Measurements from ENCODE around the gene IFI27L2.

The IFI27L2 gene

GRCh38 chr14:94099006-94099405 lies 30.4 kb downstream of the IFI27L2 start:
- DNase-seq: no peak
- Histone ChIP-seq H3K36me3 (replicated peaks) (no peaks in the 10 kb centered on the region), H3K27me3 (replicated peaks) (no peaks in the 10 kb centered on the region), H3K27ac (no peak overlapping the region), H3K4me3 (ENCODE audit: low read depth, low read length) (no peak overlapping the region)
- in situ Hi-C loops (cut with HindIII; ENCODE audit: low pct_ligation_motif_present, low sequenced_read_pairs): no loop called here
- TF ChIP-seq CTCF (IDR thresholded peaks at IDR 0.05; ENCODE audit: low read depth, low read length, missing control alignments): no peak

GRCh38 chr14:94098326-94098992 lies 30.9 kb downstream of the IFI27L2 start:
- in situ Hi-C loops (cut with HindIII; ENCODE audit: low pct_ligation_motif_present, low sequenced_read_pairs): no loop called here
- no peak for DNase-seq
- no peak overlapping the region for H3K27ac ChIP-seq
- no peak overlapping the region for H3K4me3 ChIP-seq (ENCODE audit: low read depth, low read length)
- TF ChIP-seq CTCF (IDR thresholded peaks at IDR 0.05; ENCODE audit: low read depth, low read length, missing control alignments): no peak
- H3K27me3 ChIP-seq (replicated peaks): no peaks in the 10 kb centered on the region
- no peaks in the 10 kb centered on the region for H3K36me3 ChIP-seq (replicated peaks)

- in situ Hi-C loops (cut with HindIII; ENCODE audit: low pct_ligation_motif_present, low sequenced_read_pairs): no loop called here
- no peaks in the 10 kb centered on the region for H3K27me3 ChIP-seq (replicated peaks)
- no peak overlapping the region for H3K27ac ChIP-seq
- no peaks in the 10 kb centered on the region for H3K36me3 ChIP-seq (replicated peaks)
- no peak for DNase-seq
- TF ChIP-seq CTCF (IDR thresholded peaks at IDR 0.05; ENCODE audit: low read depth, low read length, missing control alignments): no peak
- no peak overlapping the region for H3K4me3 ChIP-seq (ENCODE audit: low read depth, low read length)
Measured at GRCh38 chr14:94097091-94097490, 32.3 kb downstream of the IFI27L2 start.

GRCh38 chr14:94093418-94093817 lies 36.0 kb downstream of the IFI27L2 start:
- no peak for DNase-seq

GRCh38 chr14:94089479-94089878 lies 39.9 kb downstream of the IFI27L2 start:
- Histone ChIP-seq H3K4me3 (ENCODE audit: low read depth, low read length) (no peak overlapping the region), H3K36me3 (replicated peaks) (no peaks in the 10 kb centered on the region), H3K27ac (no peak overlapping the region), H3K27me3 (replicated peaks) (no peaks in the 10 kb centered on the region)
- in situ Hi-C loops (cut with HindIII; ENCODE audit: low pct_ligation_motif_present, low sequenced_read_pairs): no loop called here
- TF ChIP-seq CTCF (IDR thresholded peaks at IDR 0.05; ENCODE audit: low read depth, low read length, missing control alignments): no peak
- DNase-seq: no peak

More at GRCh38 chr14:94093418-94093817, 36.0 kb downstream of the IFI27L2 start:
- TF ChIP-seq CTCF (IDR thresholded peaks at IDR 0.05; ENCODE audit: low read depth, low read length, missing control alignments): no peak
- Histone ChIP-seq H3K27ac (no peak overlapping the region), H3K27me3 (replicated peaks) (no peaks in the 10 kb centered on the region), H3K4me3 (ENCODE audit: low read depth, low read length) (no peak overlapping the region), H3K36me3 (replicated peaks) (no peaks in the 10 kb centered on the region)
- in situ Hi-C loops (cut with HindIII; ENCODE audit: low pct_ligation_motif_present, low sequenced_read_pairs): no loop called here

GRCh38 chr14:94088516-94088915 lies 40.9 kb downstream of the IFI27L2 start:
- Histone ChIP-seq H3K4me3 (ENCODE audit: low read depth, low read length) (no peak overlapping the region), H3K27ac (no peak overlapping the region), H3K36me3 (replicated peaks) (no peaks in the 10 kb centered on the region), H3K27me3 (replicated peaks) (no peaks in the 10 kb centered on the region)
- in situ Hi-C loops (cut with HindIII; ENCODE audit: low pct_ligation_motif_present, low sequenced_read_pairs): no loop called here
- no peak for TF ChIP-seq CTCF (IDR thresholded peaks at IDR 0.05; ENCODE audit: low read depth, low read length, missing control alignments)
- DNase-seq: no peak
